Neural cell (in vitro differentiated cells): ENCODE measurements around the gene NRP1. TPM values are rescaled to one million over a fixed set of nuclear protein-coding genes. Genes with fewer than 3 reads are reported as not detected.

ENCODE experiments used
- H2AFZ ChIP-seq: fragments of 200-600, 300-800 bp; sonication (generic), shearing (Covaris generic); 2 replicates; pipeline ENCODE4 v1.6.0; 2014; ENCODE audit warnings: low read depth, mild to moderate bottlenecking, antibody characterized with exemption, low read length, moderate library complexity
- H3F3A ChIP-seq: fragments of 200-600 bp; shearing (Covaris generic); 2 replicates; pipeline ENCODE4 v1.6.1; 2016; ENCODE audit warnings: mild to moderate bottlenecking, moderate library complexity, mixed read lengths, antibody characterized with exemption, low read length; ENCODE audit not compliant: insufficient read depth, poor library complexity, severe bottlenecking
- H3K27ac ChIP-seq: fragments of 200-600, 300-800 bp; sonication (generic), shearing (Covaris generic); 2 replicates; pipeline ENCODE4 v1.5.1; 2014; ENCODE audit warnings: mild to moderate bottlenecking, low read length, moderate library complexity
- H3K27me3 ChIP-seq: fragments of 300-800, 200-600 bp; sonication (generic), shearing (Covaris generic); 2 replicates; pipeline ENCODE4 v1.6.0; 2014; ENCODE audit warnings: mild to moderate bottlenecking, low read depth, low read length, moderate library complexity; ENCODE audit not compliant: insufficient read depth
- H3K36me3 ChIP-seq: fragments of 300-800, 200-600 bp; sonication (generic), shearing (Covaris generic); 2 replicates; pipeline ENCODE4 v1.5.1; 2014; ENCODE audit warnings: mild to moderate bottlenecking, antibody characterized with exemption, low read length, moderate library complexity; ENCODE audit not compliant: insufficient read depth
- H3K4me2 ChIP-seq: fragments of 300-800, 200-600 bp; sonication (generic), shearing (Covaris generic); 2 replicates; pipeline ENCODE4 v1.6.0; 2014; ENCODE audit warnings: mild to moderate bottlenecking, low read length
- H3K4me3 ChIP-seq: fragments of 300-800, 200-600 bp; sonication (generic), shearing (Covaris generic); 2 replicates; pipeline ENCODE4 v1.5.1; 2014; ENCODE audit warnings: mild to moderate bottlenecking, low read length, moderate library complexity
- H3K79me2 ChIP-seq: fragments of 200-600 bp; shearing (Covaris generic); replicated peaks from 2 replicates; pipeline ENCODE4 v1.6.0; 2014; ENCODE audit warnings: mild to moderate bottlenecking, low read length, moderate library complexity; ENCODE audit not compliant: insufficient read depth
- H3K9ac ChIP-seq: fragments of 300-800, 200-600 bp; sonication (generic), shearing (Covaris generic); 2 replicates; pipeline ENCODE4 v1.6.1; 2016; ENCODE audit warnings: mild to moderate bottlenecking, low read length, mixed read lengths
- H3K9me2 ChIP-seq: fragments of 200-600 bp; shearing (Covaris generic); 2 replicates; pipeline ENCODE4 v1.6.1; 2016; ENCODE audit warnings: mild to moderate bottlenecking, low read length, mixed read lengths; ENCODE audit not compliant: insufficient read depth
- H3K9me3 ChIP-seq: fragments of 200-600, 300-800 bp; sonication (generic), shearing (Covaris generic); 2 replicates; pipeline ENCODE4 v1.6.1; 2016; ENCODE audit warnings: mild to moderate bottlenecking, mixed run types, low read length, moderate library complexity, mixed read lengths
- H4K20me1 ChIP-seq: fragments of 200-600 bp; shearing (Covaris generic); 2 replicates; pipeline ENCODE4 v1.6.1; 2016; ENCODE audit warnings: mild to moderate bottlenecking, mixed run types; ENCODE audit not compliant: insufficient read depth
- EP300 ChIP-seq: fragments of 450-650 bp; conservative IDR thresholded peaks from 2 replicates; pipeline ENCODE4 v1.6.1; 2014; ENCODE audit warnings: antibody characterized with exemption, mild to moderate bottlenecking, moderate library complexity; ENCODE audit not compliant: poor library complexity, severe bottlenecking
- EZH2 ChIP-seq: fragments of 200-600, 300-800 bp; shearing (Covaris generic), sonication (generic); IDR thresholded peaks from 2 replicates; pipeline ENCODE4 v1.6.1; 2014; ENCODE audit warnings: antibody characterized with exemption, low read length, borderline replicate concordance, mild to moderate bottlenecking; ENCODE audit not compliant: insufficient read depth, poor library complexity, severe bottlenecking
- MXI1 ChIP-seq: fragments of 450-650 bp; conservative IDR thresholded peaks from 2 replicates; pipeline ENCODE4 v1.6.1; 2014; ENCODE audit warnings: antibody characterized with exemption, mild to moderate bottlenecking; ENCODE audit not compliant: poor library complexity, severe bottlenecking
- POLR2AphosphoS5 ChIP-seq: IDR thresholded peaks from 2 replicates; pipeline ENCODE4 v1.6.1; 2012
- RAD21 ChIP-seq: fragments of 450-650 bp; conservative IDR thresholded peaks from 2 replicates; pipeline ENCODE4 v1.6.1; 2014; ENCODE audit warnings: antibody characterized with exemption, mild to moderate bottlenecking, moderate library complexity
- REST ChIP-seq: IDR thresholded peaks from 2 replicates; pipeline ENCODE4 v1.6.1; 2012; ENCODE audit warnings: borderline replicate concordance
- SMC3 ChIP-seq: fragments of 450-650 bp; conservative IDR thresholded peaks from 2 replicates; pipeline ENCODE4 v1.6.1; 2014; ENCODE audit warnings: antibody characterized with exemption, mild to moderate bottlenecking, moderate library complexity; ENCODE audit not compliant: poor library complexity
- TAF1 ChIP-seq: IDR thresholded peaks from 2 replicates; pipeline ENCODE4 v1.6.1; 2012; ENCODE audit warnings: low read depth
- polyA plus RNA-seq: library from polyadenylated mRNA; depleted of rRNA; stranded (reverse); fragments of >200 nt; gene quantifications from 2 replicates; pipeline ENCODE4 v1.2.3, GENCODE V29; 2014
- TF ChIP-seq, protein P1 (sequence below): fragments of 450-650 bp; IDR thresholded peaks from 2 replicates; pipeline ENCODE4 v1.5.1; 2014; ENCODE audit warnings: antibody characterized with exemption, mild to moderate bottlenecking, moderate library complexity; ENCODE audit not compliant: poor library complexity, severe bottlenecking

NRP1 gene
- polyA plus RNA-seq, 1 donor from 2014 or later = 23.2 TPM

DNA sequence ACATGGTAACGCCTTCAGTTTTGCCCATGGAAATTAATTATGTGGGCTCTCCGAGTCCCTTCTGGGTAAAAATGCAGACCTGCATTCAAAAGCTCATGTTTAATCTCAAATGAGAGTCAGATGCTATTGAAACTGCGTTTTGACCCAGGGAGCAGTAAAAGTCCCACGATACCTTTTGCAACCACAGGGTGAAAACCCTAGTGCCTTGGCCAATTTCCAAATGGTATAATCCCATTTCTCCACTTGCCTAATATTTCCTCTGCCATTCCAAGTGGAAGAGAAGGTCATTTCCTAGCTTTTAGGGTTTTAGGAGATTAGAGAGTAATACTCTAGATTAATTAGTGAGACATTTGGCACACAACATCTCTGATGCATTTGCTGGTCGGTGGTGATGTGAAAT, 132.5 kb downstream of the NRP1 start:
- H3K36me3 ChIP-seq = no peaks in the 10 kb centered on the region
- no peak overlapping the region for H3K27ac ChIP-seq
- H3K9me2 ChIP-seq = no peaks in the 10 kb centered on the region
- TF ChIP-seq REST = no peak
- no peak for TF ChIP-seq TAF1
- TF ChIP-seq EP300 = no peak
- TF ChIP-seq RAD21 = no peak
- no peak for TF ChIP-seq SMC3
- TF ChIP-seq, protein P1, sequence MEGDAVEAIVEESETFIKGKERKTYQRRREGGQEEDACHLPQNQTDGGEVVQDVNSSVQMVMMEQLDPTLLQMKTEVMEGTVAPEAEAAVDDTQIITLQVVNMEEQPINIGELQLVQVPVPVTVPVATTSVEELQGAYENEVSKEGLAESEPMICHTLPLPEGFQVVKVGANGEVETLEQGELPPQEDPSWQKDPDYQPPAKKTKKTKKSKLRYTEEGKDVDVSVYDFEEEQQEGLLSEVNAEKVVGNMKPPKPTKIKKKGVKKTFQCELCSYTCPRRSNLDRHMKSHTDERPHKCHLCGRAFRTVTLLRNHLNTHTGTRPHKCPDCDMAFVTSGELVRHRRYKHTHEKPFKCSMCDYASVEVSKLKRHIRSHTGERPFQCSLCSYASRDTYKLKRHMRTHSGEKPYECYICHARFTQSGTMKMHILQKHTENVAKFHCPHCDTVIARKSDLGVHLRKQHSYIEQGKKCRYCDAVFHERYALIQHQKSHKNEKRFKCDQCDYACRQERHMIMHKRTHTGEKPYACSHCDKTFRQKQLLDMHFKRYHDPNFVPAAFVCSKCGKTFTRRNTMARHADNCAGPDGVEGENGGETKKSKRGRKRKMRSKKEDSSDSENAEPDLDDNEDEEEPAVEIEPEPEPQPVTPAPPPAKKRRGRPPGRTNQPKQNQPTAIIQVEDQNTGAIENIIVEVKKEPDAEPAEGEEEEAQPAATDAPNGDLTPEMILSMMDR = no peak
- TF ChIP-seq MXI1 = no peak
- TF ChIP-seq POLR2AphosphoS5 = no peak
- TF ChIP-seq EZH2 = no peak
- no peak overlapping the region for H2AFZ ChIP-seq
- H3K4me2 ChIP-seq = no peak overlapping the region
- no peak overlapping the region for H3K4me3 ChIP-seq
- no peak overlapping the region for H3K9ac ChIP-seq
- H3F3A ChIP-seq = no peaks in the 10 kb centered on the region
- no peaks in the 10 kb centered on the region for H3K27me3 ChIP-seq
- H3K79me2 ChIP-seq = no peaks in the 10 kb centered on the region
- no peaks in the 10 kb centered on the region for H3K9me3 ChIP-seq
- no peaks in the 10 kb centered on the region for H4K20me1 ChIP-seq

GRCh38 chr10:33201056-33201780, 133.2 kb downstream of the NRP1 start:
- Histone ChIP-seq H3K9ac (no peak overlapping the region), H3K9me3 (no peaks in the 10 kb centered on the region), H3F3A (no peaks in the 10 kb centered on the region), H3K4me2 (no peak overlapping the region), H3K4me3 (no peak overlapping the region), H2AFZ (no peak overlapping the region), H3K9me2 (no peaks in the 10 kb centered on the region), H4K20me1 (no peaks in the 10 kb centered on the region), H3K27me3 (no peaks in the 10 kb centered on the region), H3K79me2 (no peaks in the 10 kb centered on the region), H3K27ac (no peak overlapping the region), H3K36me3 (no peaks in the 10 kb centered on the region)
- TF ChIP-seq RAD21 = no peak
- TF ChIP-seq POLR2AphosphoS5 = no peak
